IMR-90 (cell line): ENCODE data around the gene APPBP2. TPM values are rescaled to one million over a fixed set of nuclear protein-coding genes. Genes with fewer than 3 reads are reported as not detected.
A peak's percentile ranks its signal among the peaks of the same experiment; 100 is the strongest.

ENCODE experiments used
- ATAC-seq: fragments of 200-7000 bp; cut with Tn5 transposase; 2 replicates; pipeline ENCODE4 v1.9.1; 2020; ENCODE audit warnings: low read depth, mild to moderate bottlenecking, moderate library complexity
- BruUV-seq: library from RNA; stranded (reverse); fragments of 400-500 nt; replicated peaks from 2 replicates; lab custom pipeline; 2021; lab: Mats Ljungman, UMichigan
- CTCF ChIA-PET: fragments of 300-600 bp; formaldehyde crosslinking; extraction: SDS; loops from one replicate; lab custom pipeline; 2021; ENCODE audit warnings: antibody characterized with exemption; lab: Yijun Ruan, JAX
- POLR2A ChIA-PET: fragments of 300-600 bp; sonication (Branson Sonifier 250); formaldehyde crosslinking; loops from one replicate; lab custom pipeline; 2022; ENCODE audit warnings: antibody characterized with exemption; ENCODE audit not compliant: unreplicated experiment; lab: Charles Lee
- DNase-seq: peaks from one replicate; pipeline ENCODE4 v3.0.0; 2013
- H2AFZ ChIP-seq: replicated peaks from 2 replicates; pipeline ENCODE3; 2013; ENCODE audit warnings: low read length, mild to moderate bottlenecking; ENCODE audit not compliant: poor library complexity
- H2AK5ac ChIP-seq: 2 replicates; pipeline ENCODE4 v1.6.1; 2013; ENCODE audit warnings: low read depth, low read length, inconsistent platforms
- H2AK9ac ChIP-seq: replicated peaks from 2 replicates; pipeline ENCODE3; 2013; ENCODE audit warnings: mild to moderate bottlenecking, low read depth, low read length, moderate library complexity; ENCODE audit not compliant: poor library complexity
- H2BK120ac ChIP-seq: 2 replicates; pipeline ENCODE4 v1.6.1; 2013; ENCODE audit warnings: low read depth, low read length, inconsistent platforms
- H2BK15ac ChIP-seq: 3 replicates; pipeline ENCODE4 v1.6.1; 2013; ENCODE audit warnings: low read depth, low read length, inconsistent platforms
- H2BK20ac ChIP-seq: 2 replicates; pipeline ENCODE4 v1.6.1; 2013; ENCODE audit warnings: low read depth, mild to moderate bottlenecking, inconsistent platforms, low read length, moderate library complexity
- H2BK5ac ChIP-seq: 2 replicates; pipeline ENCODE4 v1.6.1; 2013; ENCODE audit warnings: mild to moderate bottlenecking, low read depth, low read length, inconsistent platforms; ENCODE audit not compliant: poor library complexity, severe bottlenecking
- H3K14ac ChIP-seq: replicated peaks from 2 replicates; pipeline ENCODE4 v1.6.1; 2013; ENCODE audit warnings: low read depth, low read length, inconsistent platforms
- H3K18ac ChIP-seq: 2 replicates; pipeline ENCODE4 v1.6.1; 2013; ENCODE audit warnings: low read depth, low read length, control low read depth
- H3K23ac ChIP-seq: 2 replicates; pipeline ENCODE4 v1.6.1; 2013; ENCODE audit warnings: low read depth, low read length, inconsistent platforms
- H3K27ac ChIP-seq: 2 replicates; pipeline ENCODE4 v1.5.1; 2013; ENCODE audit warnings: mild to moderate bottlenecking, control low read depth, low read length; ENCODE audit not compliant: insufficient read depth
- H3K27me3 ChIP-seq: 2 replicates; pipeline ENCODE4 v1.6.1; 2013; ENCODE audit warnings: low read length; ENCODE audit not compliant: control insufficient read depth, insufficient read depth
- H3K36me3 ChIP-seq: 2 replicates; pipeline ENCODE4 v1.6.1; 2013; ENCODE audit warnings: low read length, mixed read lengths; ENCODE audit not compliant: control insufficient read depth, insufficient read depth
- H3K4ac ChIP-seq: 2 replicates; pipeline ENCODE4 v1.6.1; 2013; ENCODE audit warnings: low read depth, low read length, inconsistent platforms
- H3K4me1 ChIP-seq: 2 replicates; pipeline ENCODE4 v1.6.1; 2013; ENCODE audit warnings: low read length, mixed read lengths; ENCODE audit not compliant: control insufficient read depth, insufficient read depth
- H3K4me2 ChIP-seq: 2 replicates; pipeline ENCODE4 v1.6.1; 2013; ENCODE audit warnings: low read depth, mild to moderate bottlenecking, control low read depth, low read length, moderate library complexity
- H3K4me3 ChIP-seq: 2 replicates; pipeline ENCODE4 v1.5.1; 2013; ENCODE audit warnings: low read depth, mild to moderate bottlenecking, control low read depth, low read length, moderate library complexity; ENCODE audit not compliant: insufficient read depth
- H3K56ac ChIP-seq: 2 replicates; pipeline ENCODE4 v1.6.1; 2013; ENCODE audit warnings: low read length, inconsistent platforms; ENCODE audit not compliant: insufficient read depth; ENCODE audit errors: extremely low read depth
- H3K79me1 ChIP-seq, 2 experiments: 2 replicates each; pipeline ENCODE4 v1.6.1; 2013; ENCODE audit warnings: low read length in 2 of 2, inconsistent platforms in 1 of 2, low read depth in 1 of 2
- H3K9ac ChIP-seq: 2 replicates; pipeline ENCODE4 v1.6.1; 2013; ENCODE audit warnings: low read depth, low read length, control low read depth
- H3K9me1 ChIP-seq: 2 replicates; pipeline ENCODE4 v1.6.1; 2013; ENCODE audit warnings: low read length, inconsistent platforms; ENCODE audit not compliant: insufficient read depth
- H3K9me3 ChIP-seq: 2 replicates; pipeline ENCODE4 v1.6.1; 2013; ENCODE audit warnings: low read length; ENCODE audit not compliant: control insufficient read depth, insufficient read depth
- H4K20me1 ChIP-seq: 2 replicates; pipeline ENCODE4 v1.6.1; 2013; ENCODE audit warnings: low read length, inconsistent platforms; ENCODE audit not compliant: insufficient read depth
- H4K5ac ChIP-seq: 2 replicates; pipeline ENCODE4 v1.6.1; 2013; ENCODE audit warnings: mild to moderate bottlenecking, low read depth, low read length, control low read depth
- H4K8ac ChIP-seq, 2 experiments: 2 replicates each; pipeline ENCODE4 v1.6.1; 2013; ENCODE audit warnings: low read depth in 2 of 2, low read length in 2 of 2, control low read depth in 1 of 2, inconsistent platforms in 1 of 2
- H4K91ac ChIP-seq: 2 replicates; pipeline ENCODE4 v1.6.1; 2013; ENCODE audit warnings: low read depth, low read length, inconsistent platforms; ENCODE audit not compliant: insufficient read depth
- CHD1 ChIP-seq: IDR thresholded peaks from 2 replicates; pipeline ENCODE4 v1.6.1; 2012; ENCODE audit warnings: low read depth, low read length, improper control_type of control experiment
- MAZ ChIP-seq: IDR thresholded peaks from 2 replicates; pipeline ENCODE4 v1.6.1; 2012; ENCODE audit warnings: low read depth, mild to moderate bottlenecking, low read length, improper control_type of control experiment, moderate library complexity, borderline replicate concordance
- MXI1 ChIP-seq: IDR thresholded peaks from 2 replicates; pipeline ENCODE4 v1.6.1; 2012; ENCODE audit warnings: low read depth, mild to moderate bottlenecking, low read length, moderate library complexity, borderline replicate concordance
- RAD21 ChIP-seq: IDR thresholded peaks from 2 replicates; pipeline ENCODE4 v1.6.1; 2012; ENCODE audit warnings: low read length, improper control_type of control experiment
- RFX5 ChIP-seq: IDR thresholded peaks from 2 replicates; pipeline ENCODE4 v1.8.0; 2012; ENCODE audit warnings: low read depth, mild to moderate bottlenecking, low read length, moderate library complexity
- SMC3 ChIP-seq: fragments of 150-350 bp; IDR thresholded peaks from 2 replicates; pipeline ENCODE4 v1.6.1; 2016; ENCODE audit warnings: low read depth, mild to moderate bottlenecking, antibody characterized with exemption, low read length, moderate library complexity
- WGBS, 2 experiments: methylation state at CpG; one replicate each; pipeline versions ENCODE4 v1.1.5 to v1.1.7; 2013; ENCODE audit warnings: missing lambda C conversion rate in 2 of 2; ENCODE audit not compliant: insufficient read length in 1 of 2; ENCODE audit errors: extremely low coverage in 2 of 2; 5-methylcytosine and 5-hydroxymethylcytosine counted together
- dilution Hi-C: fragments of 300-500 bp; cut with HindIII; formaldehyde crosslinking; loops from one replicate; pipeline ENCODE4 v1.14.3; 2018; ENCODE audit warnings: low sequenced_read_pairs; ENCODE audit not compliant: unreplicated experiment
- in situ Hi-C: fragments of 300-500 bp; cut with MboI; formaldehyde crosslinking; loops from 3 replicates; pipeline ENCODE4 v1.14.3; 2019; ENCODE audit warnings: low sequenced_read_pairs, inconsistent platforms, mixed read lengths
- intact Hi-C: fragments of 100-400 bp; cut with micrococcal nuclease; formaldehyde crosslinking; loops from 2 replicates; pipeline ENCODE4 v1.10.0; 2022
- polyA plus RNA-seq, 3 experiments: library from polyadenylated mRNA; depleted of rRNA; stranded (reverse); fragments of >200 nt; gene quantifications; 2 replicates each; pipeline ENCODE4 v1.2.3, GENCODE V29; 2012; ENCODE audit warnings: low replicate concordance in 1 of 3
- total RNA-seq: library from RNA; depleted of rRNA; stranded (reverse); fragments of >200 nt; gene quantifications from 2 replicates; pipeline ENCODE4 v1.2.3, GENCODE V29; 2012
- TF ChIP-seq, protein P1 (sequence below): conservative IDR thresholded peaks from 2 replicates; pipeline ENCODE4 v1.5.1; 2012; ENCODE audit warnings: mild to moderate bottlenecking, low read depth, low read length, improper control_type of control experiment
- TF ChIP-seq, protein P2 (sequence below): fragments of 150-350 bp; IDR thresholded peaks from 2 replicates; pipeline ENCODE4 v1.6.1; 2017; ENCODE audit warnings: mild to moderate bottlenecking, antibody characterized with exemption, low read length, low read depth

The APPBP2 gene
- total and polyA plus RNA-seq, 2 of the 4 experiments (the other 2 are of a cell fraction): 12.3 to 93.9 TPM

DNA sequence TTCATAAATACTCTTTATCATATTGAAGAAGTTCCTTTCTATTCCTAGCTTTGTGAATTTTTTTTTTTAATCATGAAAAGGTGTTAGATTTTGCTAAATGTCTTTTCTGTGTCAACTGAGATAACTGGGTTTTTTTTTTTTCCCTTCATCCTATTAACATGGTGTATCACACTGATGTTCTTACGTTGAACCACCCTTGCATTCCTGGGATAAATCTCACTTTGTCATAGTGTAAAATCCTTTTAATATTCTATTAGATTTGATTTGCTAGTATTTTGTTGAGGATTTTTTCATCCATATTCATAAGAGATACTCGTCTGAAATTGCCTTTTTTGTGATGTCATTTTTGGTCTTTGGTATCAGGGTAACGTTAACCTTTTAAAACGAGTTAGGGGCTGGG is 54.6 kb downstream of the APPBP2 start:
- Histone ChIP-seq H4K91ac (no peak overlapping the region), H2BK5ac (no peak overlapping the region), H3K9me3 (no peaks in the 10 kb centered on the region), H2BK15ac (no peak overlapping the region), H3K4me2 (no peak overlapping the region), H3K9me1 (no peaks in the 10 kb centered on the region), H3K23ac (no peak overlapping the region), H2AFZ (no peak overlapping the region), H3K4me1 (peaks cover 8% of the 10 kb centered on the region), H3K56ac (no peak overlapping the region), H3K4ac (no peak overlapping the region), H3K27ac (peak overlapping the region; percentile 49; the same call in 1 of the 2 replicates), H3K4me3 (no peak overlapping the region), H4K20me1 (no peaks in the 10 kb centered on the region; the same call in 1 of the 2 replicates), H3K14ac (no peak overlapping the region), H2AK5ac (no peak overlapping the region), H4K5ac (no peak overlapping the region), H3K18ac (no peak overlapping the region), H3K79me1 (peaks cover 10 to 23% of the 10 kb centered on the region in 2 experiments), H3K9ac (no peak overlapping the region), H3K36me3 (peaks cover 15% of the 10 kb centered on the region), H2BK20ac (no peak overlapping the region), H2BK120ac (no peak overlapping the region), H3K27me3 (no peaks in the 10 kb centered on the region), H2AK9ac (no peak overlapping the region), H4K8ac (no peak overlapping the region)
- POLR2A ChIA-PET: no interaction called here
- DNase-seq (no peak), ATAC-seq (no peak)
- intact Hi-C loops (no loop called here), in situ Hi-C loops (no loop called here), dilution Hi-C loops (no loop called here)
- CTCF ChIA-PET: no interaction called here
- no CpG with 5 or more reads among the region's 4 CpGs for WGBS, 2 experiments
- TF ChIP-seq SMC3 (no peak), MAZ (no peak), MXI1 (no peak), RAD21 (no peak), RFX5 (no peak), CHD1 (no peak)
- TF ChIP-seq, protein P1, sequence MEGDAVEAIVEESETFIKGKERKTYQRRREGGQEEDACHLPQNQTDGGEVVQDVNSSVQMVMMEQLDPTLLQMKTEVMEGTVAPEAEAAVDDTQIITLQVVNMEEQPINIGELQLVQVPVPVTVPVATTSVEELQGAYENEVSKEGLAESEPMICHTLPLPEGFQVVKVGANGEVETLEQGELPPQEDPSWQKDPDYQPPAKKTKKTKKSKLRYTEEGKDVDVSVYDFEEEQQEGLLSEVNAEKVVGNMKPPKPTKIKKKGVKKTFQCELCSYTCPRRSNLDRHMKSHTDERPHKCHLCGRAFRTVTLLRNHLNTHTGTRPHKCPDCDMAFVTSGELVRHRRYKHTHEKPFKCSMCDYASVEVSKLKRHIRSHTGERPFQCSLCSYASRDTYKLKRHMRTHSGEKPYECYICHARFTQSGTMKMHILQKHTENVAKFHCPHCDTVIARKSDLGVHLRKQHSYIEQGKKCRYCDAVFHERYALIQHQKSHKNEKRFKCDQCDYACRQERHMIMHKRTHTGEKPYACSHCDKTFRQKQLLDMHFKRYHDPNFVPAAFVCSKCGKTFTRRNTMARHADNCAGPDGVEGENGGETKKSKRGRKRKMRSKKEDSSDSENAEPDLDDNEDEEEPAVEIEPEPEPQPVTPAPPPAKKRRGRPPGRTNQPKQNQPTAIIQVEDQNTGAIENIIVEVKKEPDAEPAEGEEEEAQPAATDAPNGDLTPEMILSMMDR: no peak
- TF ChIP-seq, protein P2, sequence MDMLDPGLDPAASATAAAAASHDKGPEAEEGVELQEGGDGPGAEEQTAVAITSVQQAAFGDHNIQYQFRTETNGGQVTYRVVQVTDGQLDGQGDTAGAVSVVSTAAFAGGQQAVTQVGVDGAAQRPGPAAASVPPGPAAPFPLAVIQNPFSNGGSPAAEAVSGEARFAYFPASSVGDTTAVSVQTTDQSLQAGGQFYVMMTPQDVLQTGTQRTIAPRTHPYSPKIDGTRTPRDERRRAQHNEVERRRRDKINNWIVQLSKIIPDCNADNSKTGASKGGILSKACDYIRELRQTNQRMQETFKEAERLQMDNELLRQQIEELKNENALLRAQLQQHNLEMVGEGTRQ: no peak
- BruUV-seq: no TSS peak
